HG02840 (cell line): Measurements from ENCODE around the gene G6PD.

Experiments
- ATAC-seq: cut with Tn5 transposase; IDR thresholded peaks from one replicate; pipeline ENCODE4 v1.9.1; 2021; ENCODE audit warnings: mild to moderate bottlenecking, moderate library complexity, moderate number of reproducible peaks; ENCODE audit not compliant: unreplicated experiment, low FRiP score

G6PD gene

DNA sequence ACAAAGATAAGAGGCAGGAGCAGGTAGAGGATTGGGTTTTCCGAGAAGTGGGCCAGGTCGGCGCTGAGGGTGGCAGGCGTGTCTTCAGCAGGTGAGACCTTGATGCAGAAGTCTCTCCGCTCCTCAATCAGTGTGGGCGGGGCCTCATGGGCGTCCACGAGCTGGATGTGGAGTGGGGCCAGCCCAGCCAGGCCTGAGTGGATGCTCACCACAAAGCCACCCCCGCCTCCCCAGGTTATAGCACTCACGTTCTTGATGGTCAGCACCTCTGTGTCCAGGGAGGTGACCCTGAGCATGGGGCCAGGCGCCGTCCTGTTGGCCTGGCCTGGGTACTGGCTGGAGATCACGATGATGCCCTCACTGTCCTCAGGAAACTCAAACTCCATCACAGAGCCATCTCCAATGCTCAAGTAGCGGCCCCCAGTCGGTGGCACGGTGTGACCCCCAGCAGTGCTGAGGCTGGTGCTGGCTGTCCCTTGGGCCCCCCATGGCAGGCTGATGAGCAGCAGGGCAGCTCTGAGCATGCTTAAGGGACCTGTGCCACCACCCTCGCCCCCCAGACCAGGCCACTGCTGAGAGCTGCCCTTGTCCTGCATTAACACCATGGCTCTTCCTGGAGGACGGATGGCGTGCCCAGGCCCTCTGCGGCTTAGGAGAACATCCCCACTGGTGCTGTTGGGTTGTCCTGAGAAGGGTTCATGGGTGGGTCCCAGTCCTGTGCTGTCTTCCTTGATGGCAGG, 58.1 kb downstream of the G6PD start:
- no peak for ATAC-seq

DNA sequence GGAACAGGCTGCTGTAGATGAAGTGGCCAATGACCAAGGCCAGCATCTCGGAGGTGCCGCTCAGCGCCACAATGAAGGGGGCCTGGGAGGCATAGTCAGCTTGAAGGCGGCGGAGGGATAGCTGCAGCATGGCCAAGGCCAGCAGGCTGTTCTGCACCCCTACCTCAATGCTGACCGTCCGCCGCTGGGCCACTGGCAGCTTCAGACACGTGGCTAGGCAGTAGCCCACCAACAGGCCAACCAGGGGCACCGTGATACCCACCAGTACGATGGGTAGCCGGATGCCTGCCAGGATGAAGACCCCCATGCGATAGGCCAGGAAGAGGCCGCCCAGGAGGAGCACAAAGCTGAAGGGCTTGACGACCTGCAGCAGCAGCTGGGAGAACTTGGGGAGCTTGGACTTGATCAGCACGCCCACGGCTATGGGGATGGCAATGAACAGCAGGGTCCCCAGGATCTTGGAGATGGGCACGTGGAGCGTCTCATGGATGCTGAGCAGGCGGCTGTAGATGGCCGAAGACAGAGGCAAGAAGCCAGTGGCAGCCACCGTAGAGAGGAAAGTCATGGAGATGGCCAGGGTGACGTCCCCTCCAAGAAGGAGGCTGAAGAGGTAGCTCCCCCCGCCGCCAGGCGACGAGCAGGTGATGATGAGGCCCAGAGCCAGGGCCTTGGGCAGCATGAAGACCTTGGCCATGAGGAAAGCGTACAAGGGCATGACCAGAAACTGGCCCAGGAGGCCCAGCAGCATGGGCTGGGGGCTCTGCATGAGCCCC, 58.9 kb downstream of the G6PD start:
- no peak for ATAC-seq

DNA sequence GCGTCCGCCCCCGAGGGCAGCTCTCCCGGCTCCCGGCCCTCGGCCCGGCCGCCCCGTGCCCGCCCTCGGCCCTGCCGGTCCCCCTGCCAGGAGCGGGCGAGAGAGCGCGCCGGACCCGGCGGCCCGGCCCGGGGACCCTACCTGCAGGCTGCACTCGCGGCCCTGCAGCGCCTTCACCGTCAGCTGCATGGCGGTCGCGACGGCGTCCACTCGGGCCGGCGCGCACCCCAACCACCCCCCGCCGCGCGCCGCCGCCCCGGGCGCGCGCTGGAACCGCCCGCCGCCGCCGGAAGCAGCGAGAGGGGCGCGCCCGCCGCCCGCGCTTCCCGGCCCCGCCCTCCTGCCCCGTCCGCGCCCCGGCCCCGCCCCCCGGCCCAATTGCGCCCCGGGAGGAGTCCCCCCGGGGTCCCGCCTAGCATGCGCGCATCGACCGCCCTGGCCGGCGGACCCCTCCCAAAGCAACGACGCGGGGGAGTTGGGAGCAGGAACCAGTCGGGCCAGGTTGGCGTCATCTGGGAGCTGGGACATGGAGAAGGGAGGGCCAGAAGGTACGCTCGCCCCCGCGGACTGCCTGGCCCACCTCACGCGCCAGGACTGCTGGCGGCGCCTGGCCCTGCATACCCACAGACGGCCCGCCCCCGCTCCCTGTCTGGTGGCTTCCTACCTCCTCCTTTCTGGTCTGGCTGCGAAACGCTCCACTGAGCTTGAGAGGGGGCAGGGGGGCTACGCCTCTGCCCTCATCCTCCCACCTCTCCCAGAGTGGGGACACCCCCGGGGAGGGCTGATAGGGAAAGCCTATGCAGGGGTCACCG, 60.0 kb downstream of the G6PD start, which contains the start of gene UBL4A:
TSS of gene UBL4A (minus strand) at position 220 of the 812 bp plus-strand sequence. CDS start at position 189, 31 bp downstream.
- ATAC-seq = no peak

DNA sequence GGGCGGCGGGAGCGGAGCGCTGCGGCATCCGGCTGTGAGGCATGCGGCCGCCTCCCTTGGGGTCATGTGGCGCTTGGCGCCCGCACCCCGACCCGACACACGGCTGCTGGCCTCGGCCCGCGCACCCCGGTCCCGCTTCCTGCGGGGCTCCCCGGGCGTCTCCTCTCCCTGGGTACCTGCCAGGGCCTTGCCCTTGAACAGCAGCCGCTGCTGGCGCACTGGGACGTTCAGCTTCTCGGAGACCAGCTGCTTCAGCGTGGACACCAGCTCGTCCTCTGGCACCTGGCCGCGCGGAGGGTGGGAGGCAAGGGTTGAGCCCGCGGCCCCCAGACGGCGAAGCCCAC, 60.6 kb downstream of the G6PD start:
- no peak for ATAC-seq

DNA sequence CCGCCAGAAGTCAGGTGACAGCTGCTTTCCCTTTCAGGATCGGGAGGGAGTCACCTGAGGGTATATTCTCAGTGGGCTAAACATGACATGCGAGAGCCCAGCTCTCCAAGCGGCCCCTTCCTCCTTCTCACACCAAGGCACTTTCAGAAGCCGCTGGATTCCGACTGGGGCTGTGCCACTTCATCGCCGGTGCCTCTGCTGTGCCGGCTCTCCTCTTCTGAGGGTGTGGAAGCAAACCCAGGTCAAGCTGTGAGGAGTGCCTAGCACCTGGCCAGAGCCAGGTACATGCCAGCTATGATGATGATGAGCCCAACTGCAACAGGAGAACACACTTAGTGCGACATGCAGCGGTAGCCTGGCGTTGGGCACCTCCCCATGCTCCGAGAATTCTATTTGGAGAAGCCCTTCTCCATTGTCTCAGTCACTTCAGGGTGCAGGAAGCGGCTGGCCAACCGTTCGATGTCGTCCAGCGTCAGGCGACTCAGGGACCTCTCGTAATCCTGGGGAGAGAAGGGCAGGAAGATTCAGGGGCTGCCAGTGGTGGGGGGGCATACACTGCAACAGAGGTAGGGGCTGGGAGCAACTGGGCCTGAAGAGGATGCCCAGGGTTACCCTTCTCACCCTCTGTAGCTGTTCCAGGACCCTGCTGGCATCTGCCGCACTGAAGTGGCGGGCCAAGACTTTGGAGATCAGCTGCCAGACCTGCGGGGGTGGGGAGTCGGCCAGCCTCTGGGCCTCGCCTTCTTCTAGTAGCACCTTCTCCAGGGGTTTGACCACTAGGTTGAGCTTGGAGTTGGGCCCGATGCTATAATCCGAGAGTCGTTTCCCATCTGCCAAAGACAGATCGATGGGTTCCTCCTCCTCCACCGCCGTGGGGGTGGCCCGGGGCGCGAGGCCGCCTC, 61.2 kb downstream of the G6PD start:
- ATAC-seq = no peak

DNA sequence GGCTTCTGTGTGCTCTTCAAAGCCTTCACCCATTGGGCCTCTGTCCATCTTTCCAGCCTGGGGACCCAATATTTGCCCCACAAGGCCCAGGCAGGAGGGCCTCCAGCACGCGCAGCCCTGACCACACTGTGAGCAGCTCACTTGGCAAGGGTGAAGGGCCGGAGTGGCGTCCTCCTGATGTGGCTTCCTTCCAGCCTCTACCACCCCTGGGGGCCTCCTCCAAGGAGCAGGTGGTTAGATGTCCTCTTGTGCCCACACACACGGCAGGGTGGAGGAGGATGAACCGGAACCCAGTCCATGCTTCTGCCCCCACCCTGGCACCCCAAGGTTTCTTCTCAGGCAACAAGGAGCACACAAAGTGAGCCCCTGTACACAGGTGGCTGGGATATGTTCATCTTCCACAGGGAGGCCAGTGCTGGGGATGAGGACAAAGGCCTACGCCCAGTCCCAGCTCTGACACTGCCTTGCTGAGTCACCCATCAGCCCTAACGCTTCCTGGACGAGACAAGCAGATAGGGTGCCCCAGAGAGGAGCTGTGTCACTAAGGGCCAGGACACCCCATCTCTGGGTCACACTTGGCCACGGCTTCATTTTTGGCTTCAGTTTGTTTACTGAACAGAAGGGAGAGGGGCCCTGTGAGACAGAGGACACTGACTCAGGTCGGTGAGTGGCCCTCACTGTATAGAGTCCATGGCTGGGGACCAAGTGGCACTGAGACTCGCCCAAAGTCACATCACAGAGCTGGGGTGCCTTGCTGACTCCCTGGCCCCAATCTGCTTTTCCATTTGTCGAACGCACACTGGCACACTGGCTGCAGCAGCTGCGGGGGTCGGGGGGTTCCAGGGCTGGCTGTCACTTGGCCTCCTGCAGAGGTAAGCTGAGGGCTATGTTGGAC, 62.1 kb downstream of the G6PD start:
- ATAC-seq = no peak

DNA sequence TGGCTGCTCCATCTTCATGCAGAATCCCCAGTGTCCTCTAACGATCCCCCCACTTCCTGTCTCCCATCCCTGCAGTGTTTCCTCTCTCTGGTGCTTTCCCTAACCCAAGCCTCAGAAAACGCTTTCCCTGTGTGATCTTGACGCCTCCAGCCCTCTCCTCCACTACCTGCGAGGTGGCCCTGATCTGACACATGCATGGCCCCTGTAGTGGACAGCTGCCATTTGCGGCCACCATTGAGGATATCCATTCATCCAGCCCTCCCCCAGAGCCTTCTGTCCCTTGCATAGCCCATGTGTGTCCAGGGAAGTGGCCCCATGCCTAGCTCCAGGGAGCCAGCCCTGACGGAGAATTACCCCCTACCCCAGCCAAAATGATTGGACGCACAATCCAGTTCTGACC, 63.3 kb downstream of the G6PD start:
- no peak for ATAC-seq

DNA sequence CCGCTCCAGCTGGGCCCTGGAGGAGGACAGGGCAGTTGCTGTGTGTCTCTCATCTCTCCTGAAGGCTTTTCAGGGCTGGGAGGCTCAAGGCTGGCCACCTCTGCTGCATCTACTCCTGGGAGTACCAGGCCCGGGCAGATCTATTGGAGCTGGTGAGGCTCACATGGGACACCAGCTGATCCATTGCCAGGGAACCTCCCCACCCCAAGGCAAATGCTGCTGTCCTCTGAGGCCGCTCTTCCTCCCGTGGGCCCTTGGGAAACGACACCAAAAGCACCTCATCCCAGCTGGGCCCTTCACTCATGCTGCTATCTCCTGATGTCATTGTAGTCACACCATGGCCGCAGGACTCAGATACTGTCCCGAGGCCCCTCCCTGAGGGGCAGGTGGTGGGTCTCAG, 63.9 kb downstream of the G6PD start:
- no peak for ATAC-seq

DNA sequence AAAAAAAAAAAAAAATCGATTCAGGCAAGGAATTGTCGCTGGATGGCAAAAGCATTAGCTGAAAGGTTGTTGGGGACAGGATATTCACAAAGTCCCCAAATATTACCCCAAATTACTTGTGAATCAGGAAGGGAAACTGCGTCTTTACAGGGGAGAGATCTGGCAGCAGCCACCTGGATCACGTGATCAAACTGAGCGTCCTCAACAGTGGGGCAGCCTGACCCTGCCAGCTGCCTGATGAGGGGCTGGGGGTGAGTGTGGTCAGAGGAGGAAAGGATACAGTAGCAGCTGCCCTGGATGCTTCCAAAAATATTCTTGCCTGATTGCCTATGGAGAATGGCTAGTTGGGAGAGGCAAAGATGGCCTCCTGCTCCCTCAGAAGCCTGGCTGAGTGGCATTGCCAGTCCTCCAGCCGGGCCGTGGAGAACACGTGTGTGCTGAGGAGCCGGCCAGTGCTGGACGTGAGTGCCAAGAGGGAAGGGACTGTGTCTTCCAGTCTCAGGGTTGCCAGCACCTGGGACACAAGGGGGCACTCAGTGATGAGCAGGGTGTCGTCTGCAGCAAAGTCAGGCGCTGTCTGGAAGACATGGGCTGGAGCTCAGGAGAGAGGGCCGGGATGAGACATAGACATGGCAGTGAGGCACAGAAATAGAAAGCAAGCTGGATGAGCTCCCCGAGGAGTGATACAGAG, 64.6 kb downstream of the G6PD start:
- ATAC-seq = no peak
